GM19023 (cell line): ENCODE results near the gene SLC38A2.

ENCODE experiments used
- ATAC-seq: cut with Tn5 transposase; IDR thresholded peaks from one replicate; pipeline ENCODE4 v1.9.1; 2021; ENCODE audit warnings: mild to moderate bottlenecking, moderate library complexity; ENCODE audit not compliant: unreplicated experiment

The SLC38A2 gene

GRCh38 chr12:46376579-46376978 is 4.0 kb upstream of the SLC38A2 start:
- no peak for ATAC-seq

GRCh38 chr12:46374711-46375110 is 2.1 kb upstream of the SLC38A2 start:
- ATAC-seq = no peak

DNA sequence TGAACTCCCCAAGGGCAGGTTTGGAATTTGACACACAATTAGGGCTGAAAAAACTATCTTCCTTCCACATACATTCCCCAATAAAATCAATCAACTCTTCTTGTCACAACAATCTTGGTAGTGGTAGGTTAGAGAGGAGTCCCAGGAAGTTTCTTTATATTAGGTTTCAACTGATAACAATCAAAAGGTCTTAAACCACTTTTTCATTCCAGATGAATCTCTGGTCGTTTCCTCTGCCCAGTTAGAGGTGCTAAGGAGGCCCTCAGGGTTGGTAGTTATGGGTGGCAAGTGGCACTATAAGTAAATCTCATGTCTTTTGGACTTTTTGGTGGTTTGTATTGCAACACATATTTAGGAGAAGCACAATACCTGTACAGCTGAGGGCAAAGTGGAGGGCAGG is 1.7 kb upstream of the SLC38A2 start:
- ATAC-seq = no peak

- no peak for ATAC-seq
Measured at GRCh38 chr12:46373301-46374296, 1.0 kb upstream of the SLC38A2 start.

GRCh38 chr12:46371718-46372543 is 642 bp downstream of the SLC38A2 start:
- peak; percentile 26 for ATAC-seq

DNA sequence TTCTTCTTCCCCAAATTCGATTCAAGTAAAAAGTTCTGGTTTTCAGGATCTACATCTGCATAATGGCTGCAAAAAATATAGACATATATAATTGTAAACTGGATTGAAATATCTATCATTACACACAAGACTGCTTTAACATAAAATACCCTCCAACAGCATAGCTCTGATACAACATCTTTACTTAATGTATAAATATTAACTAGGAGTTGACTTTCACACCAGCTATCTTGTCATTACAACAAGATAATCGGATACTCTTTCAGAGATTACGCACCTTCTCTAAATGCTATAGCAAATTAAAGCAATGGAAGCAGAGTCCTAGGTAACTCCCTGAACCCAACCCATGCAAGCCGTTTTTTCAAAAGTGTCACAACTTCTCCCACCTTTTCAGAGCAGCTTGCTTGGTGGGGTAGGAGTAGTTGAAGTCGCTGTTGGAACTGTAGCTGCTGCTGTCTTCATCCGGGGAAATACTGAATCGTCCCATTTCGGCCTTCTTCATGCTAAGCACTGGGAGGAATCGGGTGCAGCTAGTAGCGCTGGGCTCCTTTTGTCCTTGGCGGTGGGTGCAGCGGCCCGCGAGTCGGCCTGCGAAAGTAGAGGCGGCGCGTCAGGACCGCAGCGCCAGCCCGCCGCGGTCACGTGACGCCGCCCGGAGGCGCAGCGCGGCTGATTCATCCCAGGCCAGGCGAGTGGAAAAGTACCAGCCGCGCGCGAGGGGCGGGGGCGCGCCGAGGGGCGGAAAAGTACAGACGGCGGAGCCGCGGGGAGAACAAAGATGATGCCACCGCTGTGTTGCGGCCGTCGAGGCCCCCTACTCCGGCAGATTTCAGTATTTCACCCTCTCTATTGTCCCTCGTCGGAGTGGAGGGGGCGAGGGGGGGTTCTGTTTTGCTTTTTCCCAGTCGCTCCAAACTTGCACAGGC is 1.5 kb downstream of the SLC38A2 start:
- ATAC-seq = peak; percentile 58

GRCh38 chr12:46370380-46370734 is 2.2 kb downstream of the SLC38A2 start:
- ATAC-seq = no peak

DNA sequence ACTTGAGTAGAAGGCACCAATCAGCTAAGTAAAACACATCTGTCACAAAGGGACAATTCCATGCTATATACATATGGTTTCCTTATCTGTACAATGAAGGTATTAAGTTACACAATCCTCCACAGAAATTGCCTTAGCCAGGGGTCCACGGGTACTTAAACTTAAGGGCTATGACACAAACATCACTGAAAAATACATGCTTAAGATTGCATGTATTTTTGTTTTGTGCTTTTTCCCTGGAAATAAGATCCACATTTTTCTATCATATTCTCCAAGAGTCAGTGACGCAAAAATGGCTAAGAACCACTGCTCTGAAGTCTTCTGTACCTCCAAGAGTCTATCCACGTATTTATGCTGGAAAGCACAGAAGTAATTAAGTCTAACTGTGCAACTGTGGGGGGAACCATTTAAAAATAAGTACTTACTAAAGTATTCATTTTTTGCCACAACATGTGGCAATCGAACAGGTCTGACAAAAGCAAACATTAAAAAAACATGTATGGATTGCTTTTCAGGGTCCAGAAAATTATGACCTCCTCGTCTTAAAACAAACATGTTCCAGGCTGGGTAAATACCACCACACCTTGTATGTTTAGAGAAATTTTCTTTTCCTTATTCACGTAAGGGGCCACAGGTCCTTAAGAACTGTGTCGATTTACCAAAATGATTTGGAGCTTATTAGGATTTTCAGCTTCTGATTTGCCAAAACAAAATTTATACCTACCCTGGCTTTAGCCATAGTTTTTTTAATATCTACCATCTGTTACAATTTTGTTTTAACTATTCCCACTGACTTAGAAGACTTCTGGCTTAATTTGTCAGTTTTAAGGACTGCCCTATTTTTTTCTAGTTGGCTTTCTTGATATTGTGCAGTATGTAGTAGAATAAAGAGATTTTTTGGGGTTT is 2.8 kb downstream of the SLC38A2 start:
- ATAC-seq = no peak

DNA sequence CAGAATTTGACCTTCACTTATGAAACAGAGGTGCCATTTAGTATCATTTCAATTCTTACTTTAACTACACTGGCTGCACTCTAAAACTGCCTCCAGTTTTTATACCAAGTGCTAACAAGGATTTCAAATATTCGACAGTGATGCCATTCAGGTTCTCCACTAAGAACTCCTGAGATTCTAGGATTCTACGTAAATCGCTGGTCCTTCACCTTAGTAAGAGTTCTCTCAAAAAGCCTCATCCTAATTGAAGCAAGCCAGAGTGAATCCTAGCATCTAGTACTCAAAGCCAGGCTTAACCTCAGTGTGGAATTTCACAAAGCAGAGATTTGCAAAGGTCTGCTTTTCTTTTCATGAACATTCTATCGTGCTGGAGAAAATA is 3.5 kb downstream of the SLC38A2 start:
- ATAC-seq = no peak

DNA sequence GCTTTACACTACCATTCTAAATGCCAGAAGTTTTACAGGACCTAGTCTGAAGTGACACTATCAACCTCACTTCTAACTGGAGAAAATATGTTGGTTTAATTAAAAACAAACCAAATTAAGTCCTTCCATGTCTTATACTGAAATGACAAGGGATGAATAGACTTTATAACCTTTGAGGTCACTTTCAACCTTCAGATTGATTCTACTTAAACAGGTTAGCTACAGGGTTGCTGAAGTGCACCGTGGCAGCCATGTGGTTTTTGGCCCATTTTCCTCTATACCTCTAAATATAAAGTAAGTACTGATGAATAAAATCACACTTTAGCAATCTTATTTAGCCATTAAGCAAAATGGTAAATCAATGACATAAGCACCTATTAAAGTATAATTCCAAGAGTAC is 3.9 kb downstream of the SLC38A2 start:
- no peak for ATAC-seq

DNA sequence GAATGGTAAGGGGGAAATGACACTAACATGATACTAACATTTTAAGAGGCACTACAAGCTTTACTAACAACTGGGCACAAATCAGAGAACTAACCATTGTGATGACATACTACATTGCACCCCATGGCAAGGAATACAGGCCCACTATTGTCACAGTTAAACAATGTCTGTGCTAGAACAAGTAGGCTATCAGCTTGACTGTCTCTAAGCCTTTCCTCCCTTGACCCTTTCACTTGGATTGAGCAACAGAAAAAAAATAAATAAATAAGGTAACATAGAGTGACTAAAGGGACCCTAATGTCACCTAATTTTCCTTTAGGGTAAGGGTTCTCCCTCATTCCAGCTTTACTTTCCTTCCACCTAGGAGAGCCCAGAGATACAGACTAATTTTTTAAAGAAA is 4.4 kb downstream of the SLC38A2 start:
- no peak for ATAC-seq

DNA sequence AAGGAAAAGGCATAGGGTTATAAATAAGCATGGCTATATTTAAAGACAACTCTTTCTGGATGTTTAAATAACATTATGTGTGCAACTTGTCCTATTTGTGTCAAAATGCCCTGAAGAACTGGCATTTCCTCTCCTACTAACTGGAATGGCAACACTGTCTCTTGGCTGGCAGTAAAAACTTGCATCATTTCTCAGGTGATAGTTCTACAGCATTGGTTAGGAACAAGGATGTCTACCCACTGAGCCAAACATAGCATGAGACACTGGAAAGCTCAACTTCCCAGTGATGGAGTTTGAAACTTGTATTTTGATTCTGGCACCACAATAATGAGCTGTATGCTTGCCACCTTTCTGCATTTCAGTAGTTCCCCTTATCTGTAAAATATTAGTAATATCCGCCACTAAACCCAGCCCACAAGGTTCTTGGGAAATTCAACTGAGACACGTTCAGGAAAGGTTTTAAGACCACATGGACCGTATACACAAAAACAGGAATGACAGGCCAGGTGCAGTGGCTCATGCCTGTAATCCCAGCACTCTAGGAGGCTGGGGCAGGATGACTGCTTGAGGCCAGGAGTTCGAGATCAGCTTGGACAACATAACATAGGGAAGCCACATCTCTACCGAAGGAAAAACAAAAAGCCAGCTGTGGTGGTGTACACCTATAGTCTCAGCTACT is 5.1 kb downstream of the SLC38A2 start:
- no peak for ATAC-seq

- no peak for ATAC-seq
Measured at GRCh38 chr12:46366771-46367170, 5.8 kb downstream of the SLC38A2 start.

DNA sequence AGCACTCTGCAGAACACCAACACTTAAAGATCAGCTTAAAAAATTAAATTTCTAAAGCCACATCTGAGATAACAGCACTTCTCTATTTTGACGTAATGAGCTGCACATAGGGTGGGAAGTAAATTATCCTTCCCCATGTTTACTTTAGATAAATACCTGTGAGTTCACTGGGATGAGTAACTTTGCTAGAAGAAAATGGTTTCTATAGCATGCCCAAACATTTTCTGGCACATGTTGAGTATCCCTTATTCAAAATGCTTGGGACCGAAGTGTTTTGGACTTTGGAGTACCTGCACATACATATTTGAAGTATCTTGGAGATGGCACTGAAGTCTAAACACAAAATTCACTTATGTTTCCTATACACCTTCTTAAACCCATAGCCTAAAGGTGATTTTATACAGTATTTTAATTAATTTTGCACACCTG is 6.6 kb downstream of the SLC38A2 start:
- no peak for ATAC-seq

DNA sequence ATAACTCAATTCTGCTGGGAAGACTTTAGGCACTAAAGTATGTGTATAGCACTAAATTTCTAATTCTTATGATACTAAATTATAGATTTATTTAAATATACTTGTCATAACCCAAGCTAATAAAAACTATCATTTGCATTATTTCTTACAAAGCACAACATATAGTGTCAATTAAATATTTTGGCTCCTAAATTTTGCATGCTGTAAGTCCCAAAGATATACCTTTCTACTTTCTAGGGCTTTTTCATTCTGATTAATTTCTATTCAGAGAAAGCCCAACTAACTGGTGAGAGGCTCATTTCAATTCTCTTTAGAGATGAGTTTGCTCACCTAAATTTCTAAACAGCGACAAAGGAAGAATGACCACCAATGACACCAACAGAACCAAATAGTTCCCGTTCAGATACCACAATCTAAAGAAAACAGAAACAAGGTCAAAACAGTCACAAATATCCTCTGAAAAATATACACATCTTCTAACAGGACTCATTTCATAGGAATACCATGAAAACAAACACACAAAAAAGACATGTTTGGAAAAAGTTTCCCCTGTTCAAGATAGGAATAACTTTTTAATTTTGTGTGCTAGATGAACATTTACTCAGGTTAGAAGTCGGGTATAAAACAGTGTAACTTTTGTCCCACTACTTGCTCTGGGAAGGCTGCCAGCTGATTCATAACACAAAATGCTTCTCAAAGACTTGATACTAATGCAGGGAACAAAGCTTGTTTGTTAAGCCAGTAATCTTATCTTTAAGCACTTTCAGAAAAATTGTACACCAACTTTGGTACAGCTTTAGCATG is 7.6 kb downstream of the SLC38A2 start:
- ATAC-seq = no peak

DNA sequence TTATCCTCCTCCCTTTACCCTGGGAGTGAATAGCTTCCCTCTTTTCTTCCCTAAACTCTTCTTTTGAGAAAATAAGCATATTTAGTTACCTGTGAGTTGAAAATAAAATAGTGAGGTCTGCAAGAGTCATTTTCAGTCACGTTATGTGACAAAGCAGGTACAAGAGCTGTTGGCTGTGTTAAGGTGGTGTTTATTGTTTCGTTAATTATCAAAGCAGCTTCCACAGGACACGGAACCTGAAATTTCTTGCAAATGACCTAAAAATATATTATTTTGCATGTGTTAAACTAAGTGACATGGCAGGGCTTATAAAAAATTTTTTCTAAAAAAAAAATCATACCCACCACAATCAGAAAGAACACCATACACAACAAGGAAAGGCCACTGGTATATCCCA is 8.3 kb downstream of the SLC38A2 start:
- ATAC-seq = no peak

- ATAC-seq = no peak
Measured at GRCh38 chr12:46363582-46364299, 8.8 kb downstream of the SLC38A2 start.
